ENCODE measurements around the gene MTHFD1L.
"Not testable (repeated sequence)": the region's sequence is repeated elsewhere in the genome, so short reads cannot be mapped to it uniquely, and the experiment has no call there.

The MTHFD1L gene

GRCh38 chr6:151070631-151071051, 205.1 kb downstream of the MTHFD1L start:
- DNase-seq: no peak

GRCh38 chr6:151071295-151071694, 205.8 kb downstream of the MTHFD1L start:
- no peak for DNase-seq

GRCh38 chr6:151073146-151073545, 207.6 kb downstream of the MTHFD1L start:
- DNase-seq: no peak

- no peak for DNase-seq
Observed at GRCh38 chr6:151073701-151074100, 208.2 kb downstream of the MTHFD1L start.

- no peak for DNase-seq
Observed at GRCh38 chr6:151075005-151075404, 209.5 kb downstream of the MTHFD1L start.

GRCh38 chr6:151075527-151075926, 210.0 kb downstream of the MTHFD1L start:
- DNase-seq: no peak

- no peak for DNase-seq
Observed at GRCh38 chr6:151075930-151076555, 210.5 kb downstream of the MTHFD1L start.

- DNase-seq: no peak
Observed at GRCh38 chr6:151078655-151079054, 213.2 kb downstream of the MTHFD1L start.

- DNase-seq: no peak
Observed at GRCh38 chr6:151081656-151082055, 216.2 kb downstream of the MTHFD1L start.

- no peak for DNase-seq
Observed at GRCh38 chr6:151082079-151082478, 216.6 kb downstream of the MTHFD1L start.

GRCh38 chr6:151084275-151084674, 218.8 kb downstream of the MTHFD1L start:
- DNase-seq: no peak

- DNase-seq: not testable (repeated sequence)
Observed at GRCh38 chr6:151087055-151087454, 221.6 kb downstream of the MTHFD1L start.

- no peak for DNase-seq
Observed at GRCh38 chr6:151087861-151088598, 222.5 kb downstream of the MTHFD1L start.

- DNase-seq: no peak
Observed at GRCh38 chr6:151088599-151088935, 223.1 kb downstream of the MTHFD1L start.

- DNase-seq: no peak
Observed at GRCh38 chr6:151088963-151089362, 223.5 kb downstream of the MTHFD1L start.

GRCh38 chr6:151089978-151090377, 224.5 kb downstream of the MTHFD1L start:
- no peak for DNase-seq

- no peak for DNase-seq
Observed at GRCh38 chr6:151091571-151091970, 226.1 kb downstream of the MTHFD1L start.

GRCh38 chr6:151092591-151092990, 227.1 kb downstream of the MTHFD1L start:
- no peak for DNase-seq

- no peak for DNase-seq
Observed at GRCh38 chr6:151093706-151094105, 228.2 kb downstream of the MTHFD1L start.

- no peak for DNase-seq
Observed at GRCh38 chr6:151095538-151096254, 230.2 kb downstream of the MTHFD1L start.

- DNase-seq: no peak
Observed at GRCh38 chr6:151096255-151096612, 230.7 kb downstream of the MTHFD1L start.

- DNase-seq: no peak
Observed at GRCh38 chr6:151096691-151097606, 231.4 kb downstream of the MTHFD1L start.

- no peak for DNase-seq
Observed at GRCh38 chr6:151098166-151098565, 232.7 kb downstream of the MTHFD1L start.
